Transverse colon (tissue), 4 donors: Measurements from ENCODE around the gene MYO18B. TPM values are rescaled to one million over a fixed set of nuclear protein-coding genes. Genes with fewer than 3 reads are reported as not detected.
A peak's percentile ranks its signal among the peaks of the same experiment; 100 is the strongest.

ENCODE experiments used
- DNase-seq: peaks from one replicate; pipeline ENCODE4 v3.0.0-alpha.2; 2019
- H3K27ac ChIP-seq, 4 donors: fragments of 200-600 bp; sonication (generic); 2 replicates each; pipeline ENCODE4 v1.5.1; 2016 to 2018; ENCODE audit warnings: inconsistent platforms in 4 of 4
- H3K27me3 ChIP-seq: fragments of 200-600 bp; sonication (generic); 2 replicates; pipeline ENCODE4 v1.5.1; 2017; ENCODE audit warnings: inconsistent platforms
- H3K36me3 ChIP-seq, 4 donors: fragments of 200-600 bp; sonication (generic); 2 replicates each; pipeline ENCODE4 v1.5.1; 2017 to 2019; ENCODE audit warnings: inconsistent platforms in 4 of 4
- H3K4me1 ChIP-seq, 4 donors: fragments of 200-600 bp; sonication (generic); 2 replicates each; pipeline ENCODE4 v1.5.1; 2017 to 2020; ENCODE audit warnings: inconsistent platforms in 4 of 4
- H3K4me3 ChIP-seq, 4 donors: fragments of 200-600 bp; sonication (generic); 1 replicate in 1 of 4; 2 replicates in 3 of 4; pipeline versions ENCODE4 v1.5.1 to v1.6.1; 2017 to 2019; ENCODE audit warnings: inconsistent platforms in 4 of 4
- H3K9me3 ChIP-seq, 2 donors: fragments of 200-600 bp; sonication (generic); 2 replicates each; pipeline ENCODE4 v1.5.1; 2017 to 2019; ENCODE audit warnings: inconsistent platforms in 2 of 2
- CTCF ChIP-seq, 5 experiments: fragments of 200-600 bp in 3 of 5; fragments of 450-650 bp in 2 of 5; sonication (generic) in 3 of 5; IDR thresholded peaks; 1 replicate in 2 of 5; 2 replicates in 3 of 5; pipeline ENCODE4 v1.5.1; 2016 to 2017; ENCODE audit warnings: antibody characterized with exemption in 5 of 5, inconsistent platforms in 3 of 5, mild to moderate bottlenecking in 2 of 5, moderate library complexity in 1 of 5
- EP300 ChIP-seq: sonication (generic); formaldehyde crosslinking; IDR thresholded peaks from one replicate; pipeline ENCODE4 v1.6.1; 2017; ENCODE audit warnings: antibody characterized with exemption, low read depth
- POLR2A ChIP-seq: fragments of 450-650 bp; IDR thresholded peaks from one replicate; pipeline ENCODE4 v1.6.1; 2016; ENCODE audit warnings: antibody characterized with exemption, mild to moderate bottlenecking, moderate library complexity
- POLR2AphosphoS5 ChIP-seq, 3 donors: sonication (generic); formaldehyde crosslinking; IDR thresholded peaks; one replicate each; pipeline ENCODE4 v1.6.1; 2016; ENCODE audit warnings: antibody characterized with exemption in 3 of 3
- WGBS, 2 donors: methylation state at CpG; one replicate each; pipeline ENCODE4 v1.1.5; 2018; ENCODE audit warnings: low coverage in 1 of 2; 5-methylcytosine and 5-hydroxymethylcytosine counted together
- in situ Hi-C, 4 donors: fragments of 200-750 bp; cut with MboI; loops; one replicate each; pipeline versions ENCODE4 v1.15.0 to v1.15.1; 2017; ENCODE audit warnings: low sequenced_read_pairs in 3 of 4, low pct_ligation_motif_present in 1 of 4, low pct_unique_long_range_greater_than_20kb in 1 of 4
- intact Hi-C: fragments of 100-400 bp; cut with DNase I; formaldehyde crosslinking; loops from one replicate; pipeline ENCODE4 v1.15.1; 2023; ENCODE audit warnings: low total_unique reads
- total RNA-seq, 4 donors: library from RNA; depleted of rRNA; stranded (reverse); fragments of >200 nt; gene quantifications; one replicate each; pipeline ENCODE4 v1.1.0, GENCODE V29; 2016

MYO18B gene
- total RNA-seq, 4 donors from 2014 or later, result 0.27 TPM; not detected in 3

GRCh38 chr22:25754527-25755202 lies 12.7 kb downstream of the MYO18B start:
- TF ChIP-seq POLR2AphosphoS5 (IDR thresholded peaks at IDR 0.05) (no peak), CTCF (IDR thresholded peaks at IDR 0.05) (no peak), POLR2A (no peak), EP300 (no peak)
- intact Hi-C loops (no loop called here), in situ Hi-C loops (loop anchor here in 1 of 4 donors (25.0 kb wide), 1 partner anchor 292 kb away; no protein-coding TSS in a partner anchor)
- no peaks in the 10 kb centered on the region for H3K4me1 ChIP-seq
- H3K27me3 ChIP-seq, result no peaks in the 10 kb centered on the region
- no peak overlapping the region for H3K4me3 ChIP-seq
- no peaks in the 10 kb centered on the region for H3K36me3 ChIP-seq
- no peaks in the 10 kb centered on the region for H3K9me3 ChIP-seq
- DNase-seq, result peak; percentile 38
- WGBS, 2 donors, result 75 to 97% methylated on average over 7 to 24 of the region's 24 CpGs
- peak overlapping the region in 2 of 4 donors; percentile 60 to 76 for H3K27ac ChIP-seq

- WGBS, 2 donors, result 55 to 80% methylated on average over 2 to 3 of the region's 3 CpGs
- Histone ChIP-seq H3K27ac (no peak overlapping the region), H3K27me3 (no peaks in the 10 kb centered on the region), H3K9me3 (no peaks in the 10 kb centered on the region), H3K4me3 (no peak overlapping the region), H3K4me1 (no peaks in the 10 kb centered on the region), H3K36me3 (no peaks in the 10 kb centered on the region)
- intact Hi-C loops, result no loop called here
- DNase-seq, result no peak
- in situ Hi-C loops, result loop anchor here in 1 of 4 donors (25.0 kb wide), 1 partner anchor 295 kb away; no protein-coding TSS in a partner anchor
- TF ChIP-seq EP300, result no peak
- TF ChIP-seq CTCF (IDR thresholded peaks at IDR 0.05), result no peak
- no peak for TF ChIP-seq POLR2A
- no peak for TF ChIP-seq POLR2AphosphoS5 (IDR thresholded peaks at IDR 0.05)
Measured at GRCh38 chr22:25757686-25758085, 15.7 kb downstream of the MYO18B start.

GRCh38 chr22:25758316-25758715 lies 16.3 kb downstream of the MYO18B start:
- no peaks in the 10 kb centered on the region for H3K9me3 ChIP-seq
- intact Hi-C loops, result no loop called here
- H3K27ac ChIP-seq, result no peak overlapping the region
- no peaks in the 10 kb centered on the region for H3K36me3 ChIP-seq
- in situ Hi-C loops, result loop anchor here in 1 of 4 donors (25.0 kb wide), 1 partner anchor 296 kb away; no protein-coding TSS in a partner anchor
- DNase-seq, result no peak
- TF ChIP-seq POLR2AphosphoS5 (IDR thresholded peaks at IDR 0.05), result no peak
- no peak for TF ChIP-seq EP300
- no peak for TF ChIP-seq CTCF (IDR thresholded peaks at IDR 0.05)
- no peak for TF ChIP-seq POLR2A
- H3K4me3 ChIP-seq, result no peak overlapping the region
- H3K27me3 ChIP-seq, result no peaks in the 10 kb centered on the region
- H3K4me1 ChIP-seq, result no peaks in the 10 kb centered on the region
- 97 to 98% methylated on average over 8 of the region's 8 CpGs for WGBS, 2 donors

- TF ChIP-seq CTCF (IDR thresholded peaks at IDR 0.05), result no peak
- no peak for TF ChIP-seq EP300
- intact Hi-C loops (no loop called here), in situ Hi-C loops (loop anchor here in 1 of 4 donors (25.0 kb wide), 1 partner anchor 298 kb away; no protein-coding TSS in a partner anchor)
- Histone ChIP-seq H3K27ac (no peak overlapping the region), H3K9me3 (no peaks in the 10 kb centered on the region), H3K4me3 (no peak overlapping the region), H3K36me3 (no peaks in the 10 kb centered on the region), H3K27me3 (no peaks in the 10 kb centered on the region), H3K4me1 (no peaks in the 10 kb centered on the region)
- no peak for DNase-seq
- 58 to 63% methylated on average over 1 to 5 of the region's 5 CpGs for WGBS, 2 donors
Measured at GRCh38 chr22:25759825-25760231, 17.8 kb downstream of the MYO18B start.
